ENCODE results near the gene MLLT6. TPM values are rescaled to one million over a fixed set of nuclear protein-coding genes. Genes with fewer than 3 reads are reported as not detected.
A peak's percentile ranks its signal among the peaks of the same experiment; 100 is the strongest.

MLLT6 gene
- total and polyA plus RNA-seq, 2 of the 13 experiments (the other 11 are each of a cell fraction or from before 2014, with no cell fraction given) = 50.7 to 69.5 TPM

DNA sequence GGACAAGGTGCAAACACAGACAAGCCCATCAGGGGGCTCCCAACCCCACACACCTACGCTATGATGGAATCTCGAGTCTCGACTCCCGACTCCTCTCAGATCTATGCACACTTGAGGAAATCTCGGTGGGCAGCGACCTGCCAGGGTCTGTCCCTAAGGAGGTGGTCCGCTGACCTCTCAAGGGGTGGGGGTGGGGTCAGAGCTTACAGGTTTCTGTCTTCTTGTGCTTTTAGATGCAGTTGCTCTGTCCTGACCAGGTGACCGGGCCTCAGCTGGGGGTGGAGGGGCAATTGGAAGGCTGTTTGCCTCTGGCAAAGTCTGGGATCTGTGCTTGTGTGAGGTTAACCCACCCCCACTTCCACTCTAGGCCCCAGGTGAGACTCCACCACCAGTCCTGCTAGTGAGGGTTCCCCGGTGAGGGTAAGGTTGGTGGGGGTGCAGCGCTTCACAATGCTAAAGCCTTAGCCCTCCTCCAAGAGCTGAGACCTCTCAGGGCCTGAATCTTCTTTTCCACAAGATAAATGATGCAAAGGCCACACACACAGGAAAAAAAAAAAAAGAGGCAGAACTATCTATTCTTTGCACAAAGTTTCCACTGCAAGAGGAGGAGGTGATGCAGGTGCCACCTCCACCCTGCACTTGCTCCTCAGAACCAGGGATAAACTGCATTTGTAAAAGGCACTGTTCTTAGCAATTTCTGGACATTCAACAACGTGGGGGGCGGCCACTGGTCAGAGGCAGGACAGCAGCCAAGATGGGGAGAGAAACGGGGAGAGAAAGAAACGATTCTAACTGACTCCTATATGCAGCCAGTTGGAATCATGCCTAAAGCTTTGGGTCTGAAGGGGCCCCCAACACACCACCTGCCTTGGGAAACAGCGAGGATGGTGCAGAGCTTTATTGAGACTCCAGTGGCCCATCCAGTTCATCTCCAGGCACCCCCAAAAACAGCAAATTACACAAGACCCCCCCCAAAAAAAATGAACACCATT lies 29.2 kb downstream of the MLLT6 start (continued):
- TF ChIP-seq, protein P1, sequence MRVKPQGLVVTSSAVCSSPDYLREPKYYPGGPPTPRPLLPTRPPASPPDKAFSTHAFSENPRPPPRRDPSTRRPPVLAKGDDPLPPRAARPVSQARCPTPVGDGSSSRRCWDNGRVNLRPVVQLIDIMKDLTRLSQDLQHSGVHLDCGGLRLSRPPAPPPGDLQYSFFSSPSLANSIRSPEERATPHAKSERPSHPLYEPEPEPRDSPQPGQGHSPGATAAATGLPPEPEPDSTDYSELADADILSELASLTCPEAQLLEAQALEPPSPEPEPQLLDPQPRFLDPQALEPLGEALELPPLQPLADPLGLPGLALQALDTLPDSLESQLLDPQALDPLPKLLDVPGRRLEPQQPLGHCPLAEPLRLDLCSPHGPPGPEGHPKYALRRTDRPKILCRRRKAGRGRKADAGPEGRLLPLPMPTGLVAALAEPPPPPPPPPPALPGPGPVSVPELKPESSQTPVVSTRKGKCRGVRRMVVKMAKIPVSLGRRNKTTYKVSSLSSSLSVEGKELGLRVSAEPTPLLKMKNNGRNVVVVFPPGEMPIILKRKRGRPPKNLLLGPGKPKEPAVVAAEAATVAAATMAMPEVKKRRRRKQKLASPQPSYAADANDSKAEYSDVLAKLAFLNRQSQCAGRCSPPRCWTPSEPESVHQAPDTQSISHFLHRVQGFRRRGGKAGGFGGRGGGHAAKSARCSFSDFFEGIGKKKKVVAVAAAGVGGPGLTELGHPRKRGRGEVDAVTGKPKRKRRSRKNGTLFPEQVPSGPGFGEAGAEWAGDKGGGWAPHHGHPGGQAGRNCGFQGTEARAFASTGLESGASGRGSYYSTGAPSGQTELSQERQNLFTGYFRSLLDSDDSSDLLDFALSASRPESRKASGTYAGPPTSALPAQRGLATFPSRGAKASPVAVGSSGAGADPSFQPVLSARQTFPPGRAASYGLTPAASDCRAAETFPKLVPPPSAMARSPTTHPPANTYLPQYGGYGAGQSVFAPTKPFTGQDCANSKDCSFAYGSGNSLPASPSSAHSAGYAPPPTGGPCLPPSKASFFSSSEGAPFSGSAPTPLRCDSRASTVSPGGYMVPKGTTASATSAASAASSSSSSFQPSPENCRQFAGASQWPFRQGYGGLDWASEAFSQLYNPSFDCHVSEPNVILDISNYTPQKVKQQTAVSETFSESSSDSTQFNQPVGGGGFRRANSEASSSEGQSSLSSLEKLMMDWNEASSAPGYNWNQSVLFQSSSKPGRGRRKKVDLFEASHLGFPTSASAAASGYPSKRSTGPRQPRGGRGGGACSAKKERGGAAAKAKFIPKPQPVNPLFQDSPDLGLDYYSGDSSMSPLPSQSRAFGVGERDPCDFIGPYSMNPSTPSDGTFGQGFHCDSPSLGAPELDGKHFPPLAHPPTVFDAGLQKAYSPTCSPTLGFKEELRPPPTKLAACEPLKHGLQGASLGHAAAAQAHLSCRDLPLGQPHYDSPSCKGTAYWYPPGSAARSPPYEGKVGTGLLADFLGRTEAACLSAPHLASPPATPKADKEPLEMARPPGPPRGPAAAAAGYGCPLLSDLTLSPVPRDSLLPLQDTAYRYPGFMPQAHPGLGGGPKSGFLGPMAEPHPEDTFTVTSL (CRISPR knock-in tag; IDR thresholded peaks at IDR 0.05; ENCODE audit: borderline replicate concordance) = no peak
- TF ChIP-seq KAT2B (IDR thresholded peaks at IDR 0.05; ENCODE audit: borderline replicate concordance, low read depth, low read length) (no peak), RCOR2 (CRISPR knock-in tag; IDR thresholded peaks at IDR 0.05) (no peak), HIVEP1 (CRISPR knock-in tag; IDR thresholded peaks at IDR 0.05) (no peak), GABPA (IDR thresholded peaks at IDR 0.05; ENCODE audit: low read depth, low read length) (0 out of 2 replicates have a peak, but pooled peaks have one; percentile 0), GABPA (CRISPR knock-in tag; IDR thresholded peaks at IDR 0.05; ENCODE audit: low read depth) (no peak), ETV6 (CRISPR knock-in tag; conservative IDR thresholded peaks at IDR 0.05) (no peak), ZBTB3 (CRISPR knock-in tag; IDR thresholded peaks at IDR 0.05; ENCODE audit: borderline replicate concordance, low read depth) (no peak), ZNF10 (CRISPR knock-in tag; IDR thresholded peaks at IDR 0.05; ENCODE audit: borderline replicate concordance, low read depth) (no peak), MED1 (CRISPR knock-in tag; IDR thresholded peaks at IDR 0.05) (no peak), ZNF839 (CRISPR knock-in tag; IDR thresholded peaks at IDR 0.05; ENCODE audit: borderline replicate concordance) (no peak), HOXA7 (CRISPR knock-in tag; IDR thresholded peaks at IDR 0.05) (no peak), TGIF2 (CRISPR knock-in tag; IDR thresholded peaks at IDR 0.05) (no peak), RELA (CRISPR knock-in tag; IDR thresholded peaks at IDR 0.05) (no peak), U2AF1 (optimal IDR thresholded peaks at IDR 0.05; ENCODE audit: low read depth, low read length) (no peak), ARNT2 (CRISPR knock-in tag; IDR thresholded peaks at IDR 0.05; ENCODE audit: low read depth) (no peak), POGZ (CRISPR knock-in tag; IDR thresholded peaks at IDR 0.05) (peak; percentile 57; the same call in 1 of the 2 replicates), ZNF296 (CRISPR knock-in tag; conservative IDR thresholded peaks at IDR 0.05) (no peak), DNMT3B (CRISPR knock-in tag; conservative IDR thresholded peaks at IDR 0.05) (no peak)
- TF ChIP-seq, protein P2, sequence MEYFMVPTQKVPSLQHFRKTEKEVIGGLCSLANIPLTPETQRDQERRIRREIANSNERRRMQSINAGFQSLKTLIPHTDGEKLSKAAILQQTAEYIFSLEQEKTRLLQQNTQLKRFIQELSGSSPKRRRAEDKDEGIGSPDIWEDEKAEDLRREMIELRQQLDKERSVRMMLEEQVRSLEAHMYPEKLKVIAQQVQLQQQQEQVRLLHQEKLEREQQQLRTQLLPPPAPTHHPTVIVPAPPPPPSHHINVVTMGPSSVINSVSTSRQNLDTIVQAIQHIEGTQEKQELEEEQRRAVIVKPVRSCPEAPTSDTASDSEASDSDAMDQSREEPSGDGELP (IDR thresholded peaks at IDR 0.05; ENCODE audit: borderline replicate concordance, low read depth) = no peak
- TF ChIP-seq, protein P3, sequence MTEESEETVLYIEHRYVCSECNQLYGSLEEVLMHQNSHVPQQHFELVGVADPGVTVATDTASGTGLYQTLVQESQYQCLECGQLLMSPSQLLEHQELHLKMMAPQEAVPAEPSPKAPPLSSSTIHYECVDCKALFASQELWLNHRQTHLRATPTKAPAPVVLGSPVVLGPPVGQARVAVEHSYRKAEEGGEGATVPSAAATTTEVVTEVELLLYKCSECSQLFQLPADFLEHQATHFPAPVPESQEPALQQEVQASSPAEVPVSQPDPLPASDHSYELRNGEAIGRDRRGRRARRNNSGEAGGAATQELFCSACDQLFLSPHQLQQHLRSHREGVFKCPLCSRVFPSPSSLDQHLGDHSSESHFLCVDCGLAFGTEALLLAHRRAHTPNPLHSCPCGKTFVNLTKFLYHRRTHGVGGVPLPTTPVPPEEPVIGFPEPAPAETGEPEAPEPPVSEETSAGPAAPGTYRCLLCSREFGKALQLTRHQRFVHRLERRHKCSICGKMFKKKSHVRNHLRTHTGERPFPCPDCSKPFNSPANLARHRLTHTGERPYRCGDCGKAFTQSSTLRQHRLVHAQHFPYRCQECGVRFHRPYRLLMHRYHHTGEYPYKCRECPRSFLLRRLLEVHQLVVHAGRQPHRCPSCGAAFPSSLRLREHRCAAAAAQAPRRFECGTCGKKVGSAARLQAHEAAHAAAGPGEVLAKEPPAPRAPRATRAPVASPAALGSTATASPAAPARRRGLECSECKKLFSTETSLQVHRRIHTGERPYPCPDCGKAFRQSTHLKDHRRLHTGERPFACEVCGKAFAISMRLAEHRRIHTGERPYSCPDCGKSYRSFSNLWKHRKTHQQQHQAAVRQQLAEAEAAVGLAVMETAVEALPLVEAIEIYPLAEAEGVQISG (CRISPR knock-in tag; IDR thresholded peaks at IDR 0.05) = no peak

Measured in HepG2 (cell line).